ENCODE data around the gene NRCAM. TPM values are rescaled to one million over a fixed set of nuclear protein-coding genes. Genes with fewer than 3 reads are reported as not detected.

NRCAM gene
- total RNA-seq, 1 experiment from 2014 or later: 2.7 TPM

- Mint-ChIP-seq H3K27me3 (ENCODE audit: low read depth) (no peaks in the 10 kb centered on the region), H3K4me1 (peaks cover 8% of the 10 kb centered on the region), H3K27ac (no peak overlapping the region), H3K36me3 (peaks cover 3% of the 10 kb centered on the region; the same call in 1 of the 2 replicates), H3K4me3 (no peak overlapping the region), H3K9me3 (peaks cover 16% of the 10 kb centered on the region)
- ChIA-PET CTCF (no interaction called here), POLR2A (no interaction called here)
- DNase-seq (ENCODE audit: low spot score) (no peak), ATAC-seq (no peak)
- TF ChIP-seq RORB (CRISPR knock-in tag; IDR thresholded peaks at IDR 0.05) (no peak), ZNF138 (CRISPR knock-in tag; conservative IDR thresholded peaks at IDR 0.05) (no peak), ZSCAN18 (CRISPR knock-in tag; IDR thresholded peaks at IDR 0.05) (no peak), FOXK1 (CRISPR knock-in tag; IDR thresholded peaks at IDR 0.05) (no peak), AR (CRISPR knock-in tag; IDR thresholded peaks at IDR 0.05) (no peak), PREB (CRISPR knock-in tag; IDR thresholded peaks at IDR 0.05; ENCODE audit: borderline replicate concordance) (no peak), STAT6 (CRISPR knock-in tag; conservative IDR thresholded peaks at IDR 0.05; ENCODE audit: low read depth) (no peak), IRF2 (CRISPR knock-in tag; IDR thresholded peaks at IDR 0.05; ENCODE audit: borderline replicate concordance, low read depth) (no peak), ZNF425 (CRISPR knock-in tag; conservative IDR thresholded peaks at IDR 0.05) (no peak), ZNF396 (CRISPR knock-in tag; IDR thresholded peaks at IDR 0.05; ENCODE audit: borderline replicate concordance) (no peak), GRHL2 (CRISPR knock-in tag; IDR thresholded peaks at IDR 0.05; ENCODE audit: insufficient replicate concordance, severe bottlenecking) (no peak), TP53 (CRISPR knock-in tag; IDR thresholded peaks at IDR 0.05) (no peak), CTCF (IDR thresholded peaks at IDR 0.05) (no peak), ZNF263 (CRISPR knock-in tag; IDR thresholded peaks at IDR 0.05; ENCODE audit: low read depth) (no peak), PRRX2 (CRISPR knock-in tag; IDR thresholded peaks at IDR 0.05) (no peak), SP1 (CRISPR knock-in tag; conservative IDR thresholded peaks at IDR 0.05) (no peak)
Observed at GRCh38 chr7:108134486-108134885, 321.8 kb downstream of the NRCAM start.
